GM12878 (cell line): ENCODE results near the gene TTC19. TPM values are rescaled to one million over a fixed set of nuclear protein-coding genes. Genes with fewer than 3 reads are reported as not detected.

ENCODE experiments used
- ATAC-seq: fragments of 200-7000 bp; cut with Tn5 transposase; 3 replicates; pipeline ENCODE4 v1.9.1; 2020; ENCODE audit warnings: mild to moderate bottlenecking, moderate library complexity
- BruUV-seq: library from RNA; stranded (reverse); fragments of 400-500 nt; replicated peaks from 2 replicates; lab custom pipeline; 2021; lab: Mats Ljungman, UMichigan
- CTCF ChIA-PET: fragments of 300-600 bp; sonication (Branson Sonifier 250); formaldehyde crosslinking; extraction: SDS; loops from one replicate; lab custom pipeline; 2021; ENCODE audit warnings: inconsistent platforms; lab: Yijun Ruan, JAX
- POLR2A ChIA-PET: fragments of 350-600 bp; formaldehyde crosslinking; extraction: SDS; loops from one replicate; lab custom pipeline; 2021; ENCODE audit warnings: inconsistent platforms; lab: Charles Lee
- RAD21 ChIA-PET: fragments of 300-600 bp; sonication (Branson Sonifier 250); formaldehyde crosslinking; loops from one replicate; lab custom pipeline; 2023; ENCODE audit warnings: antibody characterized with exemption; ENCODE audit not compliant: unreplicated experiment; lab: Charles Lee
- SMC1A ChIA-PET: fragments of 300-600 bp; sonication (Branson Sonifier 250); formaldehyde crosslinking; loops from one replicate; lab custom pipeline; 2023; ENCODE audit not compliant: unreplicated experiment, uncharacterized antibody; lab: Charles Lee
- DNase-seq: peaks from one replicate; pipeline ENCODE4 v3.0.0-alpha.2; 2011; ENCODE audit warnings: low read depth, low spot score
- FAIRE-seq: peaks from 3 replicates; lab custom pipeline; 2011; peaks lifted over from hg19 to GRCh38; lab: Jason Lieb, UNC
- H2AFZ ChIP-seq: 2 replicates; pipeline ENCODE4 v1.6.0; 2011; ENCODE audit warnings: low read depth, low read length, control low read depth; ENCODE audit not compliant: control insufficient read depth
- H3K27ac ChIP-seq: 2 replicates; pipeline ENCODE4 v1.5.1; 2011; ENCODE audit warnings: control low read depth; ENCODE audit not compliant: control insufficient read depth, insufficient read depth
- H3K27me3 ChIP-seq, 2 experiments: replicated peaks in 1 of 2; 2 replicates each; pipeline versions ENCODE4 v1.6.0 to v1.6.1; 2011; ENCODE audit warnings: low read length in 1 of 2; ENCODE audit not compliant: control insufficient read depth in 2 of 2, insufficient read depth in 2 of 2
- H3K36me3 ChIP-seq, 2 experiments: 2 replicates each; pipeline ENCODE4 v1.5.1; 2011; ENCODE audit warnings: low read length in 1 of 2; ENCODE audit not compliant: control insufficient read depth in 2 of 2, insufficient read depth in 2 of 2
- H3K4me1 ChIP-seq: 2 replicates; pipeline ENCODE4 v1.6.1; 2011; ENCODE audit warnings: mild to moderate bottlenecking, low read length, moderate library complexity, mixed read lengths; ENCODE audit not compliant: control insufficient read depth, insufficient read depth
- H3K4me2 ChIP-seq: 2 replicates; pipeline ENCODE4 v1.6.0; 2011; ENCODE audit warnings: control low read depth; ENCODE audit not compliant: control insufficient read depth, insufficient read depth
- H3K4me3 ChIP-seq: fragments of 200-600 bp; sonication (generic); 2 replicates; pipeline ENCODE4 v1.5.1; 2016
- H3K79me2 ChIP-seq: 2 replicates; pipeline ENCODE4 v1.6.0; 2011; ENCODE audit warnings: low read length; ENCODE audit not compliant: control insufficient read depth, insufficient read depth
- H3K9ac ChIP-seq: 2 replicates; pipeline ENCODE4 v1.8.0; 2011; ENCODE audit warnings: low read length, control low read depth, mixed read lengths; ENCODE audit not compliant: control insufficient read depth, insufficient read depth
- H3K9me3 ChIP-seq: replicated peaks from 3 replicates; pipeline ENCODE4 v1.5.1; 2011; ENCODE audit warnings: mild to moderate bottlenecking, low read length; ENCODE audit not compliant: control insufficient read depth, insufficient read depth
- H4K20me1 ChIP-seq: 2 replicates; pipeline ENCODE4 v1.6.0; 2011; ENCODE audit not compliant: control insufficient read depth, insufficient read depth
- ASH2L ChIP-seq: fragments of 300-600, 200-600 bp; sonication (generic); IDR thresholded peaks from 2 replicates; pipeline ENCODE4 v1.6.1; 2017; ENCODE audit warnings: low read depth, mild to moderate bottlenecking, borderline replicate concordance
- KDM1A ChIP-seq: fragments of 200-600 bp; sonication (generic); IDR thresholded peaks from 2 replicates; pipeline ENCODE4 v1.6.1; 2016; ENCODE audit warnings: borderline replicate concordance
- NFIC ChIP-seq: IDR thresholded peaks from 2 replicates; pipeline ENCODE4 v1.6.1; 2012; ENCODE audit warnings: low read depth, mild to moderate bottlenecking, inconsistent platforms, low read length, moderate library complexity
- ZBTB40 ChIP-seq: fragments of 450-650 bp; IDR thresholded peaks from 2 replicates; pipeline ENCODE4 v1.6.1; 2016; ENCODE audit warnings: mild to moderate bottlenecking, moderate library complexity, borderline replicate concordance
- ZSCAN29 ChIP-seq: fragments of 450-650 bp; IDR thresholded peaks from 2 replicates; pipeline ENCODE4 v1.6.1; 2017; ENCODE audit warnings: mild to moderate bottlenecking, moderate library complexity
- WGBS: methylation state at CpG from one replicate; pipeline ENCODE4 v1.1.6; 2016; ENCODE audit warnings: low lambda C conversion rate; ENCODE audit not compliant: insufficient replicate concordance, insufficient coverage; ENCODE audit errors: missing lambda C conversion rate; 5-methylcytosine and 5-hydroxymethylcytosine counted together
- in situ Hi-C: fragments of 300-500 bp; cut with MboI; formaldehyde crosslinking; loops from 9 replicates; pipeline ENCODE4 v1.14.3; 2018; ENCODE audit warnings: mixed read lengths
- intact Hi-C: fragments of 100-400 bp; cut with micrococcal nuclease; formaldehyde crosslinking; loops from one replicate; pipeline ENCODE4 v1.14.2; 2022; ENCODE audit not compliant: unreplicated experiment
- polyA plus RNA-seq, 11 experiments: library from polyadenylated mRNA; depleted of rRNA in 4 of 11; unstranded in 6 of 11; stranded (reverse) in 5 of 11; fragments of >200 nt; fragmentation: Nextera tagmentation in 4 of 11; fragmentation: Illumina TruSeq in 1 of 11; extraction: Ambion mirVana in 4 of 11; extraction: Trizol in 1 of 11; gene quantifications; 1 replicate in 1 of 11; 2 replicates in 10 of 11; pipeline versions ENCODE4 v1.2.1 to v1.2.3, GENCODE V29; 2011 to 2016; ENCODE audit warnings: inconsistent platforms in 2 of 11, missing spikeins in 2 of 11, low read depth in 1 of 11
- total RNA-seq, 4 experiments: library from RNA; depleted of rRNA in 3 of 4; stranded (reverse); fragments of >200 nt in 3 of 4; fragmentation: Illumina TruSeq in 1 of 4; extraction: Trizol in 1 of 4; gene quantifications; 2 replicates each; pipeline versions ENCODE4 v1.2.1 to v1.2.3, GENCODE V29; 2013 to 2021

Gene TTC19
- total and polyA plus RNA-seq, 10 of the 15 experiments (the other 5 are each of a cell fraction or from before 2014, with no cell fraction given): 5.3 to 29.8 (median 20.1) TPM

GRCh38 chr17:15971882-15972281 lies 27.7 kb upstream of the TTC19 start:
- no peaks in the 10 kb centered on the region for H3K4me1 ChIP-seq
- H3K9ac ChIP-seq: no peak overlapping the region
- H3K9me3 ChIP-seq: no peaks in the 10 kb centered on the region
- POLR2A ChIA-PET: no interaction called here
- TF ChIP-seq NFIC (no peak), ZSCAN29 (no peak), ZBTB40 (no peak), ASH2L (no peak), KDM1A (no peak)
- TF ChIP-seq, all 136 proteins: peak for 0
- Histone ChIP-seq H3K27ac (no peak overlapping the region), H3K27me3 (peaks cover 0 to 4% of the 10 kb centered on the region in 2 experiments; a peak in 1 of 4 replicates), H3K4me2 (no peak overlapping the region), H3K36me3 (no peaks in the 10 kb centered on the region), H4K20me1 (no peaks in the 10 kb centered on the region), H3K4me3 (no peak overlapping the region), H2AFZ (no peak overlapping the region), H3K79me2 (no peaks in the 10 kb centered on the region)
- CTCF ChIA-PET: no interaction called here
- no peak for DNase-seq
- intact Hi-C loops (no loop called here), in situ Hi-C loops (no loop called here)
- ATAC-seq: no peak
- no peak for FAIRE-seq
- BruUV-seq: no TSS peak
- SMC1A ChIA-PET: no interaction called here
- RAD21 ChIA-PET: no interaction called here
- 70% methylated on average over 5 of the region's 5 CpGs for WGBS
